Measurements from ENCODE around the gene KAT6B.

KAT6B gene

DNA sequence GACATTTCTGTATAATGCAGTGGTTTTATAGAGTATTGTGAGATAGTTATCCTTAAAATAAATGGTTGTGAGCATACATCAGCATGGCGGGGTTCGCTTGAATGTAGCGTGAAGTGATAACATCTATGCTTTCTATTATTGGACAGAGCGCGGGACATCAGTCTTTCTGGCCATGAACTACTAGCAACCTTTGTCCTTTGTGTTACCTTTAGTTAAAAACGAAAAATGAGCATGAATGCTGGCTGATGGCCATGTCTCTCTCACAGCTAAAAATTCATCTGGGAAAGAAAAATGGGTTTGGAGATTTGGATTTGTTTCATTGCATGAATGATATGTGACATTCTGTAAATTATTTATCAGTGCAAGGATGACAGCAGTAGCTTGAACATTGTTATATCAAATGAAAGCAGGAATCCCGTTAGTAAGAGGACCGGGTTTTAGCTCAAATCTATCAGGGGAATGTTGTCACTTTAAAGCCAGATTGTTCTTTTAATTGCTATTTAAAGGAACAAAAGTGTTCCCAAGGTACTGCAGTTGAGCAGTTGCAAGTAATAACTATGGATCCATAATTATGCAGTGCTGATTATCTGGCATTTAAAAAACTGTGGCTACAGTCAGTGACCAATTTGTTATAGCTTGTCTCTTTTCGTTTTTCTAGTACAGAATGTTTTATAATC, 131.0 kb downstream of the KAT6B start:
- DNase-seq (ENCODE audit: low read depth): no peak
- in situ Hi-C loops (cut with HindIII; ENCODE audit: low sequenced_read_pairs): no loop called here
- TF ChIP-seq, protein P1, sequence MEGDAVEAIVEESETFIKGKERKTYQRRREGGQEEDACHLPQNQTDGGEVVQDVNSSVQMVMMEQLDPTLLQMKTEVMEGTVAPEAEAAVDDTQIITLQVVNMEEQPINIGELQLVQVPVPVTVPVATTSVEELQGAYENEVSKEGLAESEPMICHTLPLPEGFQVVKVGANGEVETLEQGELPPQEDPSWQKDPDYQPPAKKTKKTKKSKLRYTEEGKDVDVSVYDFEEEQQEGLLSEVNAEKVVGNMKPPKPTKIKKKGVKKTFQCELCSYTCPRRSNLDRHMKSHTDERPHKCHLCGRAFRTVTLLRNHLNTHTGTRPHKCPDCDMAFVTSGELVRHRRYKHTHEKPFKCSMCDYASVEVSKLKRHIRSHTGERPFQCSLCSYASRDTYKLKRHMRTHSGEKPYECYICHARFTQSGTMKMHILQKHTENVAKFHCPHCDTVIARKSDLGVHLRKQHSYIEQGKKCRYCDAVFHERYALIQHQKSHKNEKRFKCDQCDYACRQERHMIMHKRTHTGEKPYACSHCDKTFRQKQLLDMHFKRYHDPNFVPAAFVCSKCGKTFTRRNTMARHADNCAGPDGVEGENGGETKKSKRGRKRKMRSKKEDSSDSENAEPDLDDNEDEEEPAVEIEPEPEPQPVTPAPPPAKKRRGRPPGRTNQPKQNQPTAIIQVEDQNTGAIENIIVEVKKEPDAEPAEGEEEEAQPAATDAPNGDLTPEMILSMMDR (IDR thresholded peaks at IDR 0.05; ENCODE audit: low read depth, low read length, missing control alignments): no peak
- H3K4me3 ChIP-seq (ENCODE audit: low read depth, low read length): no peak overlapping the region

DNA sequence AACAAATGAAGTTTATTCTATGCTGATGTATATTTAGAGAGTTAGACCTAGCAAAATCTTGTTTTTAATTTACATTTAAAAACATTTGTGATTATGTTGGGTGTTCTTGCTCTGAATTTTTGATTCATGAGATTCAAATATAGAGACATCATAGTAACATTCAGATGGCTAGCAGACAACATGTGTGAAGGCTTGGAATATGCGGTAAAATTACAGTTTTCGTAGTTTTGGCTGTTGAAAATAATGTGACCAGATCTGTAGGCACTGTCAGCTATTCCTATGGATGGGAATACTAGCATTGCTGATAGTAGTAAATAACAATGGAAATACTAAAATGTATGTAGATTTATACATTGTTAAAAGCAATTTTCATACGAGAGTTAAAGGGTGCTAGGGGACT, 131.9 kb downstream of the KAT6B start:
- H3K4me3 ChIP-seq (ENCODE audit: low read depth, low read length): no peak overlapping the region
- no peak for DNase-seq (ENCODE audit: low read depth)
- in situ Hi-C loops (cut with HindIII; ENCODE audit: low sequenced_read_pairs): no loop called here
- TF ChIP-seq, protein P1 (IDR thresholded peaks at IDR 0.05; ENCODE audit: low read depth, low read length, missing control alignments): no peak

DNA sequence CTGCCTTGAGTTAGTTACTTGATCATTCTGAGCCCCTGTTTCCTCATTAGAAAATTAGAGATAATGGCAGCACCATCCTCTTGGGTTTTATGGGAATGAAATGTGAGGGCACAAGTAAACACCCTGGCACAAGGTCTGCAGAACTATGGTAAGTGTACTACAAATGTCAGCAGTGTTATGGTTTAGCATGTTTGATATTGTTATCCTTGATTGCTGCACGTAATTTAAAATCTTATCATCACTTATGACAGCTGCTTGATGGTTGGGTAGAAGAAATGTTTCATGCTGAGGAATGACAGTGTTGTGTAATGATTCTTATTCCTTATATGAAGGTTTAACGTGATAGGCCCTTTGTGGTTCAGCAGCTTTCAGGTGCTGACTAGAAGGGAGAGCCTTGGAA, 134.3 kb downstream of the KAT6B start:
- in situ Hi-C loops (cut with HindIII; ENCODE audit: low sequenced_read_pairs): no loop called here
- no peak overlapping the region for H3K4me3 ChIP-seq (ENCODE audit: low read depth, low read length)
- TF ChIP-seq, protein P1 (IDR thresholded peaks at IDR 0.05; ENCODE audit: low read depth, low read length, missing control alignments): no peak
- no peak for DNase-seq (ENCODE audit: low read depth)

DNA sequence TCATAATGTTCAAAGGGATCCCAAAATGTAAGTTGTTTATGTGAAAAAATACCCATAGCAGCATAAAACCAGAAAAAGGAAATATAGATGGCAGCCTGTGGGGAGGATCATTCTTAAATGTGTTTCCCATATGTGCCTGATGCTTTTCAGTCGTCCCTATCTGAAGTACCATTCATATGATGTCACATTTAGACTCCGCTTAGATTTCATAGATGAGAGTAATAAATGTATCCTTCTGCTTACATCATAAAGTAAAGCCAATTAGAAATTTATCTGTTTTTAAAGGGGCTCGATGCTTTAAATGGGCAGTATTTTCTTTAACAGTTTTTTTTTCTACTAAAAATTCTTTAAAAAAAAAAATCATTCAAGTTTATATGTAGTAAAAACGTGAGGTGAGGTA, 136.1 kb downstream of the KAT6B start:
- in situ Hi-C loops (cut with HindIII; ENCODE audit: low sequenced_read_pairs): no loop called here
- no peak for DNase-seq (ENCODE audit: low read depth)
- TF ChIP-seq, protein P1 (IDR thresholded peaks at IDR 0.05; ENCODE audit: low read depth, low read length, missing control alignments): no peak
- H3K4me3 ChIP-seq (ENCODE audit: low read depth, low read length): no peak overlapping the region

DNA sequence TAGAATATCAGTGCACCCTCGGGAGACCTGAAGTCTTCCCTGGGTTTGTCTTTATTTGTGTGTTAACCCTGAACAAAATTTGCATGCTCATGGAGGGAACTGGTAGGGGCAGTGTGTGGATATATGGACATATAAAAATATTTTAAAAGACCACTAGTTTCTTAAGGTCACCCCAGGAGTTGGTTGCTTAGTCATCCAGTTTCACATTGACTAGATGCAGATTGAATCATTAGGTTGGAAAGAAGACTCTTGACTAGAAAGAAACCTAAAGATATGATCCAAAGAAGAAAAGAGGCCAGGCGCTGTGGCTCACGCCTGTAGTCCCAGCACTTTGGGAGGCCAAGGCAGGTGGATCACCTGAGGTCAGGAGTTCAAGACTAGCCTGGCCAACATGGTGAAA, 137.1 kb downstream of the KAT6B start:
- no peak for DNase-seq (ENCODE audit: low read depth)
- in situ Hi-C loops (cut with HindIII; ENCODE audit: low sequenced_read_pairs): no loop called here
- TF ChIP-seq, protein P1 (IDR thresholded peaks at IDR 0.05; ENCODE audit: low read depth, low read length, missing control alignments): no peak
- no peak overlapping the region for H3K4me3 ChIP-seq (ENCODE audit: low read depth, low read length)

DNA sequence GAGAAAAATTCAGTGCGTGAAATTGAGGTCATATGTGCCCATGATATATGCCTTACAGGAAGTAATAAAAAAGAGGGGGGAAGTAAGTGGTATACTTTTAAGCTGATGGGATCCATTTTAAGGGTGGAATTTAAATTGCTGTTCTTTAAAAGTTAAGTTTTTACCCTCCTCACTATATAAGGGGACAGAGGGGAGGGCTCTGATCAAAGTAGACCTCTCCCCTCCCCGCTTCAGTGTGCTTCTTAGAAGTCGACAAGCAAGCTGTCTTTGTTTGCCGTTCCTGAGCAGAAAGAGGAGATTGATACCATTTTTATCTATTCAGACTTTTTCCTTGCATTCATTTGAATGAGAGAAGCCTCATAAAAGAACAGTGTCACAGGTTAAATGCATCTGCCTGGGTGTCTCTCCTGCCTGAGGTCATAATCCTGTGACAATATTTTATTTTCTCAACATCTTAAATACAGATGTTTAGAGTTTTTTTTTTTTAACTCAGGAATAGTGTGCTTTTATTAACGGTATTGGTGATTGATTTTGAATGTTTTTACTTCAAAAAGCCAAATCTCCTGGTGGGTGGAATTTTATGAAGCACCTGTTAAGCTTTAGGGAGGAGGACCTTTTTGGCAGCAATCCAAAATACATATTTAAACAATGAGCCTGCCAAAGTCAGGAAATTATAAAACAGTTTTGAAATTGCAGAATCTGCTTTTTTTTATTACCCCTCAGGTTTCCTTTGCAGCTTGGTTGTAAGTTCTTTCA, 141.7 kb downstream of the KAT6B start:
- no peak for DNase-seq (ENCODE audit: low read depth)
- no peak overlapping the region for H3K4me3 ChIP-seq (ENCODE audit: low read depth, low read length)

More for the DNA sequence above, 141.7 kb downstream of the KAT6B start:
- in situ Hi-C loops (cut with HindIII; ENCODE audit: low sequenced_read_pairs): no loop called here
- TF ChIP-seq, protein P1 (IDR thresholded peaks at IDR 0.05; ENCODE audit: low read depth, low read length, missing control alignments): no peak

All from astrocyte of the cerebellum (primary cell).